GM21360 (cell line): ENCODE results near the gene DNAH12.
"Not testable (repeated sequence)": the region's sequence is repeated elsewhere in the genome, so short reads cannot be mapped to it uniquely, and the experiment has no call there.

ENCODE experiments used
- ATAC-seq: cut with Tn5 transposase; IDR thresholded peaks from one replicate; pipeline ENCODE4 v1.9.1; 2021; ENCODE audit warnings: mild to moderate bottlenecking, moderate library complexity; ENCODE audit not compliant: unreplicated experiment

Gene DNAH12

DNA sequence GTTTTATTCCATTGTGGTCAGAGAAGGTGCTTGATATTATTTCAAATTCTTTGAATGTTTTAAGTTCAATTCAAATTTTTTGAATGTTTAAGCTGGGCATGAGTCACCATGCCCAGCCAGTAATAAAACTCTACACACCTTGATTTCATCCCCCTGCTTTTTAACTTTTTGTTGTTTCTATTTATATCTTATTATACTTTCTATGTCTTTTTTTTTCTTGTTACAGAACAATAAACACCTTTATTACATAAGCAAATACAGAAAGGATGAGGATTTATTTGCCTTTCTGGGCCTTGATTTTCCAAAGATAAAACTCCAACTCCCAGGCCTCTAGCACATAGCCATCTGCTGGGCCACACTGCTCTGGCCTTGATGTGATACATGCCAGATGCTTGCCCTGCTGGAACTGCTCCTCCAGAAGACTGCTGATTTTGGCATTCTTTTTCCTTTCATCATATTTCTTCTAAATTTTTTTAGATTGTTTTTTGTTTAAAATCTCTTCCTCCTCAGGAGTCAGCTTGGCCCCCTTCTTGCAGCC is 14.0 kb downstream of the DNAH12 start:
- no peak for ATAC-seq

DNA sequence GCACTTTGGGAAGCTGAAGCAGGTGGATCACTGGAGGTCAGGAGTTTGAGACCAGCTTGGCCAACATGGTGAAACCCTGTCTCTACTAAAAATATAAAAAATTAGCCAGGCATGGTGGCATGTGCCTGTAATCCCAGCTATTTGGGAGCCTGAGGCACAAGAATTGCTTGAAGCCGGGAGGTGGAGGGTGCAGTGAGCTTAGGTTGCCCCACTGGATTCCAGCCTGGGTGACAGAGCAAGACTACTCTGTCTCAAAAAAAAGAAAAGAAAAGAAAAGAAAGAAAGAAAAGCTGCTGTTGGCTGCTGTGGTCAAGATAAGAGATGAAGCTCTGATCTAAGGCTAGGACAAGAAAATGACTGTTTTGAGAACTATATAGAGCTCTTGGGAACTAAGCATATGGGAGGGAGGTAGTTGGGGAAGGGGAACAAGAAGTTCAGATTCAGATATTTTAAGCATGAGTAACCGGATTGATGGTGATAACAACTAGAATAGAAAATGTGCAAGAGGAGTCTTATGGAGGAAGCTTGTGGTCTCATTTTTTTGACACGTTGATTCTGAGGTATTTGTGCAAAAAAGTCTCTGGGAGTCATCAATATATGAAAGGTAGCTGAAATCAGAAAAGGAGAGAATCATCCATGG is 25.7 kb downstream of the DNAH12 start:
- no peak for ATAC-seq

DNA sequence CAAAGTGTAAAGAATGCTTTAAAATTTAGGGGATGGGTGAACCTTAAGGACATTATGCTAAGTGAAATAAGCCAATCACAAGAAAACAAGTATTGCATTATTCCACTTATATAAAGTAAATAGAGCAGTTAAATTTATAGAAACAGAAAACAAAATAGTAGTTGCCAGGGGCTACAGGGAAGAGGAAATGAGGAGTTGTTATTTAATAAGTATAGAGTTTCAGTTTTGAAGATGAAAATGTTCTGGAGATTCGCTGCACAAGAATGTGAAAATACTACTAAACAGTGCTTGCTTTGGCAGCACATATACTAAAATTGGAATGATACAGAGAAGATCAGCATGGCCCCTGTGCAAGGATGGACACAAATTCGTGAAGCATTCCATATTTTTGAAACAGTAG is 32.0 kb downstream of the DNAH12 start:
- ATAC-seq = no peak

DNA sequence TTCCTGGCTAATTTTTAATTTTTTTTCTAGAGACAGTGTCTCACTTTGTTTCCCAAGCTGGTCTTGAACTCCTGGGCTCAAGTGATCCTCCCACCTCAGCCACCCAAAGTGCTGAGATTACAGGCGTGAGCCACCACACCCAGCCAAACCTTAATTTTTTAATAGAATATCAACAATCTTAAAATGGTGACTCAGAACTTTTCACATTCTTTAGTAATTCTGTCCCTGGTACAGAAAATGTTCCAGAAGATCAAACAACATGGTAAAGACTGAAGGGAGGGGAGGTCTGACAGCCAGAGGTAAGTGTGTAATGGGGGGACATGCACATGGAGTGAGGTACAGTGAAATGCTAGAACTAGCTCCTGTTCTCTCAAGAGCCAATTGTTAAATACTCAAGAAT is 38.2 kb downstream of the DNAH12 start:
- no peak for ATAC-seq

DNA sequence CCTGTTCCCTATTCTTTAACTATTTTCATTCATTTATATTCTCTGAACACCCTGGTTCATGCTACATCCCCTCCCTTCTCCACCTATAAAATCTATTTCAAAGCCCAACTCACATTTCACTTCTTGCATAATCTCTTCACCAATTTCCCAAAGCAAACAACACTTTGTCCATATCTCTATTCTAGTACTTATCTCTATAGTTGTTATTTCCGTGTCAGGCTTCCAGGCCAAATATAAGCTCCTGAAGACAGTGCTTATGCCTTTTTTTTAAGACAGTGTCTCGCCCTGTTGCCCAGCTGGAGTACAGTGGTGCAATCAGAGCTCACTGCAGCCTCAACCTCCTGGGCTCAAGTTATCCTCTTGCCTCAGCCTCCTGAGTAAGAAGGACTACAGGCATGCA is 43.6 kb downstream of the DNAH12 start:
- ATAC-seq = no peak

DNA sequence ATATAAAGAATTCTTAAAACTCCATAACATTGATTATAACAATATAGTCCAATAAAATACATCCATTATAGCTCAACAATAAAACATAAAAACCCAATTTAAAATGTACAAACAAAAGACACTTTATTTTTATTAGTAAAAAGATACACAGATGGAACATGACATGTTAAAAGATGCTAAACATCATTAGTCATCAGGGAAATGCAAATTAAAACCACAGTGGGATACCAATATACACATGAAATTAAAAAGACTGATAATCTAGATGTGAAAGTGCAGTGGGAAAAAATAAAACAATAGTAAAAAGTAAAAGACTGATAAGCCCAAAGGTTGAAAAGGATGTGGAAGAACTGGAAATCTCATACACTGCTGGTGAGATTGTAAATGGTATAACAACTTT is 46.2 kb downstream of the DNAH12 start:
- ATAC-seq = no peak

DNA sequence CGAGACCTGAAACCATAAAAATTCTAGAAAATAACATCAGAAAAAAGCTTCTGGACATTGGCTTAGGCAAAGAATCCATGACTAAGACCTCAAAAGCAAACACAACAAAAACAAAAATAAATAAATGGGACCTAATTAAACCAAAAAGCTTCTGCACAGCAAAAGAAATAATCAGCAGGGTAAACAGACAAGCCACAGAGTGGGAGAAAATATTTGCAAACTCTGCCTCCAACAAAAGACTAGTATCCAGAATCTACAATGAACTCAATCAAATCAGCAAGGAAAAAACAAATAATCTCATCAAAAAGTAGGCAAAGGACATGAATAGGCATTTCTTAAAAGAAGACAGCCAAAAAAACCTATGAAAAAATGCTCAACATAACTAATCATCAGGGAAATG is 59.6 kb downstream of the DNAH12 start:
- ATAC-seq = no peak

DNA sequence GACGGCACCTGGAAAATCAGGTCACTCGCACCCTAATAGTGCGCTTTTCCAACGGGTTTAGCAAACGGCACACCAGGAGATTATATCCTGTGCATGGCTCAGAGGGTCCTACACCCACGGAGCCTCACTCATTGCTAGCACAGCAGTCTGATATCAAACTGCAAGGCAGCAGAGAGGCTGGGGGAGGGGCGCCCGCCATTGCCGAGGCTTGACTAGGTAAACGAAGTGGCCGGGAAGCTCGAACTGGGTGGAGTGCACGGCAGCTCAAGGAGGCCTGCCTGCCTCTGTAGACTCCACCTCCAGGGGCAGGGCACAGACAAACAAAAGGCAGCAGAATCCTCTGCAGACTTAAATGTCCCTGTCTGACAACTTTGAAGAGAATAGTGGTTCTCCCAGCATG is 67.0 kb downstream of the DNAH12 start:
- not testable (repeated sequence) for ATAC-seq

DNA sequence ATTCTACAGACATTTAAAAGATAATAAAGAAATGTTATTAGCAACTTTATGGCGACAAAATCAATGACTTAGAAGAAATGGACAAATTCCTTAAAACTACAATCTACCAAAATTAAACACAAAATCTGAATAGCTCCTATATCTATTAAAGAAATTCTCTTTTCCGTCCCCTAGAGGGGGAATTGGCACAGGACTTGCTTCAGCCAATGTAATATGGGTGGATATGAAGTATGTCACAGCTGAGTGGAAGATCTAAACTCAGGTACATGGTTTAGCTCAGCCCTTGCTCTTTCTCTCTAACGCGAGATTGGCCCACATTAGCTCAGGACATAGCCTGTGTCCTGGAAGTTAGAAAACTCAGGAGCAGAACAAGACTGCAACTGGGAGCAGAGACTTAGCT is 79.3 kb downstream of the DNAH12 start:
- no peak for ATAC-seq

DNA sequence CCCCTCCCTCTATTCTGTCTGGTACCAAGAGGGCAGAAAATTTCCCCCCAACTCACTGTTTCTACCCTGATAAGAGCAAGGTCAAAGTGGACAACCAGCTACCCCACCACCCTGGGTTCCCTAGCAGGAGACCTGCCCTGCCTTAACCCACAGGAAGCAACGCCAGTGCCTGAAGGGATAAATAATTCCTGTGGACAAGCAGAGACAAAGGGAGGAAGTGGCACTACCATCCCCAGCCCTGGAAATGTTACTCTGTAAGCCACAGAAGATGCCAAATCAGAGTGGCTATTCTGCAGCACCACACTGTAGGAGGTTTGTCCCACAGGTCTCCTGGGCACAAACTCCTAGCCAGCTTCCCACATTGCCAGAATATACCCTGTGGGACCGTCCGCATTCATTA is 80.1 kb downstream of the DNAH12 start:
- ATAC-seq = no peak

DNA sequence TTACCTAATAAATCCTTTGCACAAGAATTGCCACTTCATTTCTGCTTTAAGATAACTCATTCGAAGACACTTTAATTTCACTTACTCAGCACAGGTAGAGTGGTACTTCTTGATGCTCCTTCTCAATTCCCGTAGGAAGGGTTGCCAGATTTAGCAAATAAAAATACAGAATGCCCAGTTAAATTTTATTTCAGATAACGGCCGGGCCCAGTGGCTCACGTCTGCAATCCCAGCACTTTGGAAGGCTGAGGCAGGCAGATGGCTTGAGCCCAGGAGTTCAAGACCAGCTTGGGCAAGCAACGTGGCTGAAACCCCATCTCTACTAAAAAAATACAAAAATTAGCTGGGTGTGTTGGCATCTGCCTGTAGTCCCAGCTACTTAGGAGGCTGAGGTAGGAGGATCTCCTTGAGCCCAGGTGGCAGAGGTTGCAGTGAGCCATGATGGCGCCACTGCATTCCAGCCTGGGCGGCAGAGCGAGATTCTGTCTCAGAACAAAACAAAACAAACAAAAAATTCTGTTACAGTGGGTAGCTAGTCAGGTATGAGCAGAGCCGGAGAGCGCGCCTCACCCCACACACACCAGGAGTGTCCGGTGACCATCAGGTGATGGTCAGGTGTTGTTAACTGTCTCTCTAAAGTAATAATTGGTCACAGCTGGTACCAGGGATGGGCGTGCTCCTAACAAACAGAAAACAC is 92.8 kb downstream of the DNAH12 start:
- no peak for ATAC-seq

DNA sequence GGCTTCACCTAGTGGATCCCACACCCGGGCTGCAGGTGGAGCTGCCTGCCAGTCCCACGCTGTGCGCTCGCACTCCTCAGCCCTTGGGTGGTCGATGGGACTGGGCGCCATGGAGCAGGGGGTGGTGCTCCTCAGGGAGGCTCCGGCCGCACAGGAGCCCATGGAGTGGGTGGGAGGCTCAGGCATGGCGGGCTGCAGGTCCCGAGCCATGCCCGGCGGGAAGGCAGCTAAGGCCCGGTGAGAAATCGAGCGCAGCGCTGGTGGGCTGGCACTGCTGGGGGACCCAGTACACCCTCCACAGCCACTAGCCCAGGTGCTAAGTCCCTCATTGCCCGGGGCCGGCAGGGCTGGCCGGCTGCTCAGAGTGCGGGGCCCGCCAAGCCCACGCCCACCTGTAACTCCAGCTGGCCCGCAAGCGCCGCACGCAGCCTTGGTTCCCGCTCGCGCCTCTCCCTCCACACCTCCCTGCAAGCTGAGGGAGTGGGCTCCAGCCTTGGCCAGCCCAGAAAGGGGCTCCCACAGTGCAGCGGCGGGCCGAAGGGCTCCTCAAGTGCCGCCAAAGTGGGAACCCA is 94.8 kb downstream of the DNAH12 start:
- ATAC-seq = not testable (repeated sequence)

DNA sequence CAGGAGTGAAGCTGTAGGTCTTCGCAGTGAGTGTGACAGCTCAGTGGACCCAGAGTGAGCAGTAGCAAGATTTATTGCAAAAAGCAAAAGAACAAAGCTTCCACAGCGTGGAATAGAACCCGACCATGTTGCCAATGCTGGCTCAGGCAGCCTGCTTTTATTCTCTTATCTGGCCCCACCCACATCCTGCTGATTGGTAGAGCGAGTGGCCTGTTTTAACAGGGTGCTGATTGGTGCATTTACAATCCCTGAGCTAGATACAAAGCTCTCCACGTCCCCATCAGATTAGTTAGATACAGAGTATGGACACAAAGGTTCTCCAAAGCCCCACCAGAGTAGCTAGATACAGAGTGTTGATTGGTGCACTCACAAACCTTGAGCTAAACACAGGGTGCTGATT is 95.7 kb downstream of the DNAH12 start:
- ATAC-seq = not testable (repeated sequence)

DNA sequence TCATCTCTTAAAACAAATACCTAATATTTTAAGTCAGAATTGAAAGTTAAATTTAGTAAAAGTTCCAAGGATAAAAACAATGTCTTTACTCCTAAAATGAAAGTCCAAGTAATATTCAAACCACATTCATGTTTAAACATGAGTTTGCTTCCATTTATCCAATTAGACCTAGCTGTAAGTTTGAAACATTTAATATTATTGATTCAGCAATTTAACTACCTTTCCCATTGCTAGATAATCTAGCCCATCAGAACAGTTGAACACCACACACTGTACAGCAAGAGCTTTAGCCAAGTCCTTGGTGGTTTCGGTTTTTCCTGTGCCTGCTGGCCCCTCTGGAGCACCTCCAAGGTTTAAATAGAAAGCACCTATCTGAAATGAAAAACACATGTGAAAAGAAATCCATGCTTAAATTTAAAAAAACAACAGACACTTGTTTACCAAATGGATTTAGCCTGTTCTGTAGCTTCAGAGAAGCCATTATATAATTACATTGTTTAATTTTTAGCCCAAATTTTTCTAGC is 97.8 kb downstream of the DNAH12 start:
- no peak for ATAC-seq

DNA sequence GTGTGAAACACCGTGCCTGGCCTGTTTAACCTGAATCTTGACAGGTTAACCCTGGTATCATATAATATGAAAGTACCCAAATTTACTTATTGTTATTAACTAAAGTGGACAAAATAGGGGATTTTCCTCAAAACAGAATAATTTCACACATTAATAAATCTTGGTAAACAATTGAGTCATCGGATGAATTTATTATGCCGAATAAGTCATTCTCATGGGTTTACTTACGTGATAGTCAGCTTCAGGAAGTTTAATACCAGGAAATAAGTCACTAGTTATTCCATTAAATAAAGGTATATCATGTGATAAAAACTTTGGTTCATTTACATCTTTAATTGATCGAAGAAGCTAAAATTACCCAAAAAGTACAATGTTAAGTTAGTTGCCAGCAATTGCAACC is 99.7 kb downstream of the DNAH12 start:
- ATAC-seq = no peak

DNA sequence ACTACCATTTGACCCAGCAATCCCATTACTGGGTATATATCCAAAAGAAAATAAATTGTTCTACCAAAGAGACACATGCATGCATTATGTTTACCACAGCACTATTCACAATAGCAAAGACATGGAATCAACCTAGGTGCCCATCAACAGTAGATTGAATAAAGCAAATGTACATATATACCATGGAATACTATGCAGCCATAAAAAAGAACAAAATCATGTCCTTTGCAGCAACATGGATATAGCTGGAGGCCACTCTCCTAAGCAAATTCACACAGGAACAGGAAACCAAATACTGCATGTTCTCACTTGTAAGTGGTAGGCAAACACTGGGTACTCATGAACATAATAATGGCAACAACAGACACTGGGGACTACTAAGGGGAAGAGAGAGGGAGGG is 104.0 kb downstream of the DNAH12 start:
- not testable (repeated sequence) for ATAC-seq

DNA sequence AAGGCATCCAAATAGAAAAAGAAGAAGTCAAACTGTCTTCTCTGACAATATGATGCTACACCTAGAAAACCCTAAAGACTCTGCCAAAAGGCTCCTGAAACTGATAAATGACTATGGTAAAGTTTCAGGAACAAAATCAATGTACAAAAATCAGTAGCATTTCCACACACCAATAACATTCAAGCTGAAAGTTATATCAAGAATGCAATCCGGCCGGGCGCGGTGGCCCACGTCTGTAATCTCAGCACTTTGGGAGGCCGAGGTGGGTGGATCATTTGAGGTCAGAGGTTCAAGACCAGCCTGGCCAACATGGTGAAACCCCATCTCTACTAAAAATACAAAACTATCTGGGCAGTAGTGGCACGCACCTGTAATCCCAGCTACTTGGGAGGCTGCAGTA is 105.7 kb downstream of the DNAH12 start:
- not testable (repeated sequence) for ATAC-seq

DNA sequence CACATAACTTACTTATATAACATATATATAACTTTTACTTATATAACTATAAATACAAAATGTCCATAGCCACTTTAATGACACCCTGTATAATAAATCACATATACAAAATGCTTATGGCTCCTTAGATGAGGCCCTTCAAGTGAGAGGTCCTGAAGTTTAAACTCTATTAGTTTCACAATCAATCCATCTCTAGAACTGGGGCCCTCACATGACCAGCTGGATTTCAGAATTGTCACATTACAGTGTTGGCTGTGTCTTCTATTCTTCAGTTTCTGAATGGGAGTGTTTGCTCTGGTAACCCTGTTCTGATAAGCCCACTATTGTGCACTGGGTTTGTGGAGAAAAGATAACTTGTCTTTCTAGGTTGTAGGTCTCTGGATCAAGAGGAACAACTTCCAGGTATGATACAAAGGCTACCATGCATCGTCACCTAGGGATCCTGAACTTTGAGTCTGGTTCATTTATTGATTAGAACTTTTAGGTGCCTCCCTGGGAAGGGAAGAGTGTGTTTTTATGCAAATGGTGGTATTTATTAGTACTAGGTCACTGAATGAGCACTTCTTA is 107.9 kb downstream of the DNAH12 start:
- ATAC-seq = no peak

DNA sequence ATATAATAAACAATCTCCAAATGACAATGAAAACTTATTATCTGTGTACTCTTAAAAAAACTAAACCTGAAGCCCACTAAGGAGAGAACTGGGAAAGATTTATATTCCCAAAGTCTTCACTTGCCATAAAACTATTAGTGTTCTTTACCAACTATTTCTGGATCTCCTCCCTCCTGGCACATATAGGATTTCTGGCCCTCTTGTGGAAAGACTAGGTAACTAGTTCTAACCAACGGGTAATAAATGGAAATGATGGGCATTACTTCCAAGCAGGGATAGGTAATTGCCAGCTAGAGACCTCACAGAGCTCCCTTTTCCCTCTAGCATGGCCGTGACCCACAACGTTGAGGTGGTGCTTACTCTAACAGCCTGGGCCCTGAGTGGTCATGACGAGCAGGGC is 110.1 kb downstream of the DNAH12 start:
- no peak for ATAC-seq

DNA sequence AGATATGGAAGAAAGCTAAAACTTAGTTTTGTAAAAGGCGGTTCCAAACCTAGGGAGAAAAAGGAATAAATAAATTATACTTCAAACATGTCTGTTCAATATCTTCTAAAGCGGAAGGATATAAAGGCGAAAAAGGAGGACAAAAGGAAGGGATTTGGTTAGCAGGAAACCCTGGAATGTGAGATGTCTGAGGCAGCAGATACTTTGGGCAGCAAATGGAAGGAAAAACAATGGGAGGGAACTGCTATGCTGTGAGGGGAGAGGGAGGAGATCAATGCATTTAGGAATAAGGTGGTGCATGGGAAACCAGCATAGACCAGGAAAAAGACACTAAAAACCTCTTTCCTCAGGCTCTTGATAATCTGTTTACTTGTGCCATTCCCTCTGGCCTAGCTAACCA is 120.8 kb downstream of the DNAH12 start:
- no peak for ATAC-seq

DNA sequence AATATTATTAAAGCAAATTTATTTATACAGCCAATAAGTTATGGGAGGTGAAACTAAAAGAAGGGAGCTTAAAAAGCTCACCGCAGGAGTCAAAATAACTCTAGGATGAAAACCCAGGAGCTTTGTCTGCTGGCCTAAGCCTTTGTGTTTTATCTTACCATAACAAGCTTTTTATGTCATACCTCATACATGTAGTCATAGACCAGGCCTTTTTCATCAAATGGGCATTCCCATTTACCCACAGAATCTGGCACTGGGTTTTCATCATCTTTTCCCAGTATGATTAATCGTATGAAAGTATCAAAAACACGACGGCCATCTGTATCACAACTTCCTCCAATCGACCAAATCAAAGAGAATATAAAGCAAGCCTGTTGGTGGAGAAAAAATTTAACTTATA is 122.8 kb downstream of the DNAH12 start:
- no peak for ATAC-seq

DNA sequence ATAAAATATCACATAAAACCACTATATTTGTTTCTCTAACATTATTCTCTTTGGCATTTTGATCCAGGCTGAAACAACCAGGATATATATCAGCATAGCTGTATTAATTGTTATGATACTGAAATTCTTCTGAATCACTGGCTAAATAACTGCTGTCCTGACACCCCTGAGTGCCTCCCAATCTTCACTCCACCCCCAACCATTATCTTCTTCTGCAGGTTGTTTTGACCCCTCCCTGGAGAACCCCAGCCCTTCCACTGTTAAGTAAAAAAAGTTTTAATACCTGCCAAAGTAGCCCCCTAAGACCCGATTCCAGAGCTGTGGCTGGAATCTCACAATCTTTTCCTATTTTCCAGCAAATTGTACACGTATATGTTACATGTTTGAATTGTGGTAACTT is 124.1 kb downstream of the DNAH12 start:
- ATAC-seq = no peak
